Stomach (tissue), 9 donors: ENCODE measurements around the gene NRCAM. TPM values are rescaled to one million over a fixed set of nuclear protein-coding genes. Genes with fewer than 3 reads are reported as not detected.

Experiments used
- DNase-seq, 2 donors: peaks; one replicate each; pipeline versions ENCODE4 v3.0.0 to v3.0.0-alpha.2; 2013 to 2019
- H3K27ac ChIP-seq, 5 donors: fragments of 200-600 bp in 4 of 5; sonication (generic) in 4 of 5; one replicate each; pipeline ENCODE4 v1.5.1; 2013 to 2019; ENCODE audit warnings: mild to moderate bottlenecking in 1 of 5, moderate library complexity in 1 of 5
- H3K27me3 ChIP-seq, 3 donors: fragments of 200-600 bp; sonication (generic); one replicate each; pipeline ENCODE4 v1.5.1; 2017 to 2019; ENCODE audit warnings: mixed run types in 1 of 3
- H3K36me3 ChIP-seq, 4 donors: fragments of 200-600 bp; sonication (generic); 1 replicate in 3 of 4; 2 replicates in 1 of 4; pipeline ENCODE4 v1.5.1; 2016 to 2019
- H3K4me1 ChIP-seq, 4 donors: fragments of 200-600 bp; sonication (generic); one replicate each; pipeline ENCODE4 v1.5.1; 2016 to 2019
- H3K4me3 ChIP-seq, 4 donors: fragments of 200-600 bp; sonication (generic) in 3 of 4; one replicate each; pipeline ENCODE4 v1.5.1; 2016 to 2019; ENCODE audit warnings: mild to moderate bottlenecking in 1 of 4
- H3K9me3 ChIP-seq, 4 donors: fragments of 200-600 bp; sonication (generic); one replicate each; pipeline ENCODE4 v1.5.1; 2016 to 2019
- CTCF ChIP-seq, 7 experiments: fragments of 450-650 bp in 4 of 7; fragments of 200-600 bp in 3 of 7; sonication (generic) in 3 of 7; IDR thresholded peaks; one replicate each; pipeline ENCODE4 v1.5.1; 2016 to 2019; ENCODE audit warnings: antibody characterized with exemption in 7 of 7, control low read depth in 2 of 7, mild to moderate bottlenecking in 1 of 7
- EP300 ChIP-seq: sonication (generic); formaldehyde crosslinking; IDR thresholded peaks from one replicate; pipeline ENCODE4 v1.6.1; 2017; ENCODE audit warnings: antibody characterized with exemption
- POLR2A ChIP-seq, 4 donors: fragments of 450-650 bp; IDR thresholded peaks; one replicate each; pipeline ENCODE4 v1.6.1; 2016; ENCODE audit warnings: antibody characterized with exemption in 4 of 4, control low read depth in 2 of 4, mild to moderate bottlenecking in 1 of 4, moderate library complexity in 1 of 4
- POLR2AphosphoS5 ChIP-seq, 3 donors: sonication (generic); formaldehyde crosslinking; IDR thresholded peaks; one replicate each; pipeline ENCODE4 v1.6.1; 2016; ENCODE audit warnings: antibody characterized with exemption in 3 of 3
- WGBS, 5 donors: extraction: QIAGEN DNeasy Blood & Tissue Kit in 3 of 5; methylation state at CpG; one replicate each; pipeline versions ENCODE4 v1.1.5 to v1.1.7; 2013 to 2018; 5-methylcytosine and 5-hydroxymethylcytosine counted together
- intact Hi-C: fragments of 100-400 bp; cut with DNase I; formaldehyde crosslinking; loops from one replicate; pipeline ENCODE4 v1.15.1; 2023; ENCODE audit warnings: low total_unique reads
- polyA plus RNA-seq, 3 donors: library from polyadenylated mRNA; stranded (reverse); fragments of 200-250 nt; gene quantifications; one replicate each; pipeline ENCODE4 v1.2.3, GENCODE V29; 2013
- total RNA-seq, 5 donors: library from RNA; depleted of rRNA; stranded (reverse); fragments of >200 nt; gene quantifications; one replicate each; pipeline versions ENCODE4 v1.1.0 to v1.2.3, GENCODE V29; 2014 to 2016
- donor health status: healthy with polysubstance abuse.
- donor health status: Bipolar disorder and iron deficiency.
- donor health status: healthy.

NRCAM gene
- total and polyA plus RNA-seq, 8 donors = 1.2 to 9.4 (median 2.3) TPM

GRCh38 chr7:108487646-108488045 is 31.4 kb upstream of the NRCAM start:
- no peak for TF ChIP-seq CTCF (IDR thresholded peaks at IDR 0.05)
- no peak for TF ChIP-seq POLR2A (IDR thresholded peaks at IDR 0.05)
- TF ChIP-seq EP300 = no peak
- TF ChIP-seq POLR2AphosphoS5 (IDR thresholded peaks at IDR 0.05) = no peak
- H3K9me3 ChIP-seq = no peaks in the 10 kb centered on the region
- H3K36me3 ChIP-seq = peaks cover 3 to 67% (median 49%) of the 10 kb centered on the region in 4 donors
- no peak overlapping the region for H3K27ac ChIP-seq
- no peak overlapping the region for H3K4me3 ChIP-seq
- peaks cover 0 to 16% (median 6%) of the 10 kb centered on the region in 4 donors for H3K4me1 ChIP-seq
- no peak for DNase-seq
- intact Hi-C loops = no loop called here
- no peaks in the 10 kb centered on the region for H3K27me3 ChIP-seq

GRCh38 chr7:108486291-108486966 is 30.2 kb upstream of the NRCAM start:
- 71 to 79% (median 74%) methylated on average over 5 of the region's 5 CpGs for WGBS, 5 donors
- peaks cover 3 to 73% (median 54%) of the 10 kb centered on the region in 4 donors for H3K36me3 ChIP-seq
- H3K4me1 ChIP-seq = peaks cover 0 to 16% (median 6%) of the 10 kb centered on the region in 4 donors
- no peaks in the 10 kb centered on the region for H3K27me3 ChIP-seq
- no peak for DNase-seq
- no peak overlapping the region for H3K27ac ChIP-seq
- intact Hi-C loops = no loop called here
- TF ChIP-seq POLR2A (IDR thresholded peaks at IDR 0.05) = no peak
- no peak for TF ChIP-seq CTCF (IDR thresholded peaks at IDR 0.05)
- no peak for TF ChIP-seq POLR2AphosphoS5 (IDR thresholded peaks at IDR 0.05)
- no peak for TF ChIP-seq EP300
- H3K9me3 ChIP-seq = no peaks in the 10 kb centered on the region
- H3K4me3 ChIP-seq = no peak overlapping the region

- 79 to 100% (median 95%) methylated on average over 1 of the region's 1 CpG for WGBS, 5 donors
- no peaks in the 10 kb centered on the region for H3K9me3 ChIP-seq
- DNase-seq = no peak
- H3K4me1 ChIP-seq = peaks cover 0 to 6% (median 1%) of the 10 kb centered on the region in 4 donors
- H3K27me3 ChIP-seq = no peaks in the 10 kb centered on the region
- TF ChIP-seq POLR2AphosphoS5 (IDR thresholded peaks at IDR 0.05) (no peak), POLR2A (IDR thresholded peaks at IDR 0.05) (no peak), CTCF (IDR thresholded peaks at IDR 0.05) (no peak), EP300 (no peak)
- no peak overlapping the region for H3K4me3 ChIP-seq
- peaks cover under 1 to 69% (median 48%) of the 10 kb centered on the region in 4 donors for H3K36me3 ChIP-seq
- no peak overlapping the region for H3K27ac ChIP-seq
- intact Hi-C loops = no loop called here
These were observed 27.9 kb upstream of the NRCAM start for GRCh38 chr7:108484137-108484536.

GRCh38 chr7:108480311-108480710 is 24.1 kb upstream of the NRCAM start:
- WGBS, 5 donors = 90 to 97% (median 92%) methylated on average over 5 of the region's 5 CpGs
- H3K36me3 ChIP-seq = peaks cover 19 to 79% (median 64%) of the 10 kb centered on the region in 4 donors

More at GRCh38 chr7:108480311-108480710, 24.1 kb upstream of the NRCAM start:
- TF ChIP-seq POLR2A (IDR thresholded peaks at IDR 0.05) = no peak
- no peak for TF ChIP-seq CTCF (IDR thresholded peaks at IDR 0.05)
- TF ChIP-seq POLR2AphosphoS5 (IDR thresholded peaks at IDR 0.05) = no peak
- no peak for TF ChIP-seq EP300
- no peaks in the 10 kb centered on the region for H3K4me1 ChIP-seq
- no peak overlapping the region for H3K27ac ChIP-seq
- H3K27me3 ChIP-seq = no peaks in the 10 kb centered on the region
- intact Hi-C loops = no loop called here
- no peaks in the 10 kb centered on the region for H3K9me3 ChIP-seq
- no peak for DNase-seq
- H3K4me3 ChIP-seq = no peak overlapping the region
